GM06990 (cell line): ENCODE results near the gene PRKCE.

Source experiments
- DNase-seq: peaks from one replicate; pipeline ENCODE4 v3.0.0-alpha.2; 2011; ENCODE audit not compliant: insufficient read length; ENCODE audit errors: extremely low read depth
- H3K27me3 ChIP-seq: replicated peaks from 2 replicates; pipeline ENCODE4 v1.6.0; 2011; ENCODE audit warnings: low read length; ENCODE audit not compliant: control insufficient read depth, insufficient read depth
- H3K36me3 ChIP-seq: 2 replicates; pipeline ENCODE4 v1.5.1; 2011; ENCODE audit warnings: low read length; ENCODE audit not compliant: control insufficient read depth, insufficient read depth
- H3K4me3 ChIP-seq: replicated peaks from 2 replicates; pipeline ENCODE4 v1.5.1; 2011; ENCODE audit warnings: low read depth, mild to moderate bottlenecking, control low read depth, low read length
- TF ChIP-seq, protein P1 (sequence below): IDR thresholded peaks from 2 replicates; pipeline ENCODE4 v1.5.1; 2011; ENCODE audit warnings: low read length, control low read depth, mild to moderate bottlenecking, inconsistent platforms; ENCODE audit not compliant: insufficient read depth, poor library complexity, severe bottlenecking

Gene PRKCE

DNA sequence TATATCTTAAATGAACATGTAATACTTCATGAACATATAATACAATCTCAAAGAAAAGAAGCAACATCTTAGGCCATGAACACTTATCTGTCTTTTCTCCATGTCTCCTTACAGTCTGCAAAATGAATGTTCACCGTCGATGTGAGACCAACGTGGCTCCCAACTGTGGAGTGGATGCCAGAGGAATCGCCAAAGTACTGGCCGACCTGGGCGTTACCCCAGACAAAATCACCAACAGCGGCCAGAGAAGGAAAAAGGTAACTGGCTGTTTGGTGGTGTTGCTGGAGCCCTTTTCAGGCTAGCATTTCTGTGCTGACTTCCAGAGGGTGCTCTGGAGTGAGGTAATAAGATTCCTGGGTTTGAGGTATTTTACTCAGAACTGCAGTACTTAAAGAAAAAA is 349.8 kb downstream of the PRKCE start:
- TF ChIP-seq, protein P1, sequence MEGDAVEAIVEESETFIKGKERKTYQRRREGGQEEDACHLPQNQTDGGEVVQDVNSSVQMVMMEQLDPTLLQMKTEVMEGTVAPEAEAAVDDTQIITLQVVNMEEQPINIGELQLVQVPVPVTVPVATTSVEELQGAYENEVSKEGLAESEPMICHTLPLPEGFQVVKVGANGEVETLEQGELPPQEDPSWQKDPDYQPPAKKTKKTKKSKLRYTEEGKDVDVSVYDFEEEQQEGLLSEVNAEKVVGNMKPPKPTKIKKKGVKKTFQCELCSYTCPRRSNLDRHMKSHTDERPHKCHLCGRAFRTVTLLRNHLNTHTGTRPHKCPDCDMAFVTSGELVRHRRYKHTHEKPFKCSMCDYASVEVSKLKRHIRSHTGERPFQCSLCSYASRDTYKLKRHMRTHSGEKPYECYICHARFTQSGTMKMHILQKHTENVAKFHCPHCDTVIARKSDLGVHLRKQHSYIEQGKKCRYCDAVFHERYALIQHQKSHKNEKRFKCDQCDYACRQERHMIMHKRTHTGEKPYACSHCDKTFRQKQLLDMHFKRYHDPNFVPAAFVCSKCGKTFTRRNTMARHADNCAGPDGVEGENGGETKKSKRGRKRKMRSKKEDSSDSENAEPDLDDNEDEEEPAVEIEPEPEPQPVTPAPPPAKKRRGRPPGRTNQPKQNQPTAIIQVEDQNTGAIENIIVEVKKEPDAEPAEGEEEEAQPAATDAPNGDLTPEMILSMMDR, result no peak
- Histone ChIP-seq H3K36me3 (no peaks in the 10 kb centered on the region), H3K4me3 (no peak overlapping the region), H3K27me3 (no peaks in the 10 kb centered on the region)
- no peak for DNase-seq

GRCh38 chr2:46001741-46002506 is 350.4 kb downstream of the PRKCE start:
- H3K27me3 ChIP-seq, result no peaks in the 10 kb centered on the region
- H3K36me3 ChIP-seq, result no peaks in the 10 kb centered on the region
- no peak for DNase-seq
- TF ChIP-seq, protein P1, result no peak
- no peak overlapping the region for H3K4me3 ChIP-seq

DNA sequence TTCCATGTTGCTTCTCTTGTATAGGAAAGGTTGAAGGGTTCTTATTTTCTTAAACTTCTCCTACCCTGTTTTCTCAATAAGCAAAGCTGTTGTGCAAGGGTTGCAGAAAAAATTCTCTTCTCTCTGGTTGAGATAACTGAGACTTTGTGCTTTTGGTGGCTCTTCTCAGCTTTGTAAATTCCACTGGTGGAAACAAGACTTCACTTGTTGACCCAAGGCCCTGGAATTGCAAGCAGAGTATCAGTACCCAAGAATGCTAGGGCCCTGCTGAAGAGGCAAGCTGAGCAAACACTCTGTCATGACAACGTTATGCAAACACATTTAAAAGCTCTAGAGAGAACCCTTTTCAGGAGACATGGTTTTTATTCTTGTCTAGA is 351.0 kb downstream of the PRKCE start:
- Histone ChIP-seq H3K27me3 (no peaks in the 10 kb centered on the region), H3K4me3 (no peak overlapping the region), H3K36me3 (no peaks in the 10 kb centered on the region)
- TF ChIP-seq, protein P1, result no peak
- DNase-seq, result no peak

DNA sequence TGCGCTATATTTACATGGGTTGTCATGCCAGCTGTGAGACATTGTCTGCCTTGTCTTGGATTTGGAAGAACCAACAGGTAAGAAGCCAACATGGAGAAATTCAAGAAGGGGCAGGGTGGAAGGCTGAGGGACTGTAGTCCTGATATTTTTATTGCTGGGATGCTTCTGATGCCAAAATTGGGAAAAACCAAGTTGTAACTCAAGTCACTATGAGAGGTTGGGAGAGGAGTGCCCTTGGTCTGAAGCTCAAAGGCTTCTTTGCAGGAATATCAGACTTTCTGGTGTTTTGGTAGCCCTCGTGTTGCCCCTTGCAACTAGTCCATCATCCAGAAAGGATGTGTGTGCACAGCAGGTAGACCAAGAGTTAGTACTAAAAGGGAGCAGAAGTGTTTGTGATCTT is 351.5 kb downstream of the PRKCE start:
- TF ChIP-seq, protein P1, result no peak
- no peaks in the 10 kb centered on the region for H3K36me3 ChIP-seq
- H3K4me3 ChIP-seq, result no peak overlapping the region
- no peaks in the 10 kb centered on the region for H3K27me3 ChIP-seq
- DNase-seq, result no peak

DNA sequence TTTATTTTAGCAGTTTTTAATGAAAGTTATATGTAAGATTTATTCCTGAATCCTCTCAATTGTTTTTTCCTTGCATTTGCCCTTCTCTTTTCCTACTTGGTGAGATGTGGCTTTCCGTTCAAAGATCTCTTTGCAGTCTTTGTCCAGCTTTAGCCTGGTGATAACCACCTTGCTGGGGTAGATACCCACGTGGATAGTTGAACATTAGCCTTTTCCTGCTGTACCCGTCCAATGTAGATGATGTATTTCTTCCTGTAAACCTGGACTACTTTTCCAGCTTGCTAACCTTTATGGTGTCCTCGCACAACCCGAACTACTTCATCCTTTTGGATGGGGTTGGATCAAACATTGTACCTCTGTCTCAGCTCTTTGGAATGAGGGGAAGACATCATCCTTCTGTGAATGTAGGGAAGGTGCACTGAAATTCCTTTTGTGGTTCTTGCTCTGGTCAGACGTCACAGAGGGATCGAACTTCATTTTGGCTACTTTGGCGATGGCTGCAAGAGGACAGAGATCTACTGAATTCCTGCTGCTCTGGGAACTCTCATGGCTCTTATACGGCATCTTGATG is 352.5 kb downstream of the PRKCE start:
- DNase-seq, result no peak
- TF ChIP-seq, protein P1, result no peak
- Histone ChIP-seq H3K4me3 (no peak overlapping the region), H3K27me3 (no peaks in the 10 kb centered on the region), H3K36me3 (no peaks in the 10 kb centered on the region)
